ENCODE measurements around the gene RSPH10B.
"Not testable (repeated sequence)": the region's sequence is repeated elsewhere in the genome, so short reads cannot be mapped to it uniquely, and the experiment has no call there.

The RSPH10B gene

DNA sequence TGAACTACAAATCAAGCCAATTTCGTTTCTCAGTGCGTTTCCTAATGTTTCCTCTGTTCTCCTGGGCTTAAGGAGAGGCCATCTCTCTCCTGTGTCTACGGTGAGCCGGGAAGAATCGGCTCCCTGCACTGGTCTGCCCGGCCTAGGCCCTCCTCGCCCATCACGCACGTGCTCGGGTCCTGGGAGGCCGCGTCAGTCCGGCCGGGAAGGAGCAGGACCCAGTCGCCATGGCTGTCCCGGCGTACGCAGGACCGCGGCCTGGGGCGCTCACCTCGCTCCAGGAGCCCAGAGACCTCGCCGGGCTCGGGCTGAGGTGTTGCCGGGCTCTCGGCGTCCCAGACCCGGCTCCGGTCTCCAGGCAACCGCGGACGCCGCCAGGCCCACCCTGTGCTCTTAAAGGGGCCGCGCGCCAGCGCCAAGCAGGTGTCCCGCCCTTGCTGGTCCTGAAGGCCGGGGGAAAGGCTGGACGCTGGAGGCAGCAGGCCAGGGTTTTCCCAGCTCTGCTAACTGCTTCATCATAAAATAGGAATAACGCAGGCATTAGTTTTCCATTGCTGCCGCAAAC lies at the start of gene RSPH10B:
Gene RSPH10B (minus strand): TSS at position 343 of the 565 bp plus-strand sequence. CDS start 3,573 bp downstream, outside the sequence.
- H3K4me3 ChIP-seq (ENCODE audit: low read depth, low read length); DNase-seq (ENCODE audit: low read depth): not testable (repeated sequence)

DNA sequence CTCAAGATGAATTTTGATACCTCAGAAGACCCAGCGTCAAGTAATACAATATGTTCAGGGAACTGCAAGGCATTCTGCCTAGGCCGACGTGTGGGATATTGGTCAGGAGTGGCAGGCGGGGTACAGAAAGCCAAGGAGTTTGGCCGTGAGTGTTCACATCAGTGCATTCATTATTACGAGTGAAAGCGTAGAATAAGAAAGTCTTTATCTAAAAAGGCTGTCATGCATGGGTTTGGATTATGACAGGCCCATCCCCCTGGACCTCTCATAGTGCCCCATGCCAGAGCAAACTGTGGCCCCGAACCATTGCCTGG lies 46.1 kb upstream of the RSPH10B start:
- H3K4me3 ChIP-seq (ENCODE audit: low read depth, low read length) = no peak overlapping the region
- no peak for TF ChIP-seq MYC (IDR thresholded peaks at IDR 0.05; ENCODE audit: low read depth, low read length)
- no peak for TF ChIP-seq POLR2A (IDR thresholded peaks at IDR 0.05; ENCODE audit: extremely low read depth, insufficient read length)
- TF ChIP-seq CTCF (IDR thresholded peaks at IDR 0.05; ENCODE audit: low read depth, low read length) = no peak
- TF ChIP-seq, protein P1, sequence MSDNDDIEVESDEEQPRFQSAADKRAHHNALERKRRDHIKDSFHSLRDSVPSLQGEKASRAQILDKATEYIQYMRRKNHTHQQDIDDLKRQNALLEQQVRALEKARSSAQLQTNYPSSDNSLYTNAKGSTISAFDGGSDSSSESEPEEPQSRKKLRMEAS (IDR thresholded peaks at IDR 0.05; ENCODE audit: low read depth, low read length) = no peak
- no peak for DNase-seq (ENCODE audit: low read depth)

DNA sequence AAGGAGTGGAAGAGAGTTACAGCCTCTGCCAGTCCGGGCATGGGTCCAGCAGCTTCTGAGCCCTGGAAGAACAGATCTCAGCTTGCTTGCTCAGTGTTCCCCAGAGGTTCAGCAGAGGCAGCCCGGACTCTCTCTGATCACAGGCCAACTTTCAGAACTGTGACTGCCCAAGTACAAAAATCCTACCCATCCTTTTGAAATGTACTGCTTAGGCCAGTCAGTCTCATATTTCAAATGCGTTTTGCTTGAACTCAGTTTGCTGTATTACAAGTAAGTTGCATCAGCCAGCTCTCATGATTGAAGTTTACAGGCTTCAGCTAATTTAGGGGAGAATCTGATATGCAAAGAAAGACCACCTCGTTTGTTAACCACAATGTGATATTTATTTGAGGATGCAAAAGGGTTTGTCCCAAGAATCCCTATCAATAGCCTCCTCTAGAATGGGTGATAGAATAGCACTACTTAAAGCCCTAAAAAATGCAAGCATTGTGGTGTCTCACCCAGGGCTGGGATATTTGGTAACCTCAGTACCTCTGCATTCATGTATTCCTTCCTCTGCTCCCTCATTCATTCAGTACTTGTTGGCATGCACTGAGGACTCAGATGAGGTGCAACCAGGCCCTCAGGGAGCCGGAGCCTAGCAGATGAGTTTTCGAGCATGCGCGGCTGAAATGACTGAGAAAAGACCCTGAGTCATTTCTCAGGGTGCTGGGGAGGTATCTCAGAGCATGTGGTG lies 45.6 kb upstream of the RSPH10B start:
- no peak overlapping the region for H3K4me3 ChIP-seq (ENCODE audit: low read depth, low read length)
- no peak for TF ChIP-seq POLR2A (IDR thresholded peaks at IDR 0.05; ENCODE audit: extremely low read depth, insufficient read length)
- TF ChIP-seq CTCF (IDR thresholded peaks at IDR 0.05; ENCODE audit: low read depth, low read length) = no peak
- TF ChIP-seq, protein P1 (IDR thresholded peaks at IDR 0.05; ENCODE audit: low read depth, low read length) = no peak
- no peak for TF ChIP-seq MYC (IDR thresholded peaks at IDR 0.05; ENCODE audit: low read depth, low read length)
- no peak for DNase-seq (ENCODE audit: low read depth)

DNA sequence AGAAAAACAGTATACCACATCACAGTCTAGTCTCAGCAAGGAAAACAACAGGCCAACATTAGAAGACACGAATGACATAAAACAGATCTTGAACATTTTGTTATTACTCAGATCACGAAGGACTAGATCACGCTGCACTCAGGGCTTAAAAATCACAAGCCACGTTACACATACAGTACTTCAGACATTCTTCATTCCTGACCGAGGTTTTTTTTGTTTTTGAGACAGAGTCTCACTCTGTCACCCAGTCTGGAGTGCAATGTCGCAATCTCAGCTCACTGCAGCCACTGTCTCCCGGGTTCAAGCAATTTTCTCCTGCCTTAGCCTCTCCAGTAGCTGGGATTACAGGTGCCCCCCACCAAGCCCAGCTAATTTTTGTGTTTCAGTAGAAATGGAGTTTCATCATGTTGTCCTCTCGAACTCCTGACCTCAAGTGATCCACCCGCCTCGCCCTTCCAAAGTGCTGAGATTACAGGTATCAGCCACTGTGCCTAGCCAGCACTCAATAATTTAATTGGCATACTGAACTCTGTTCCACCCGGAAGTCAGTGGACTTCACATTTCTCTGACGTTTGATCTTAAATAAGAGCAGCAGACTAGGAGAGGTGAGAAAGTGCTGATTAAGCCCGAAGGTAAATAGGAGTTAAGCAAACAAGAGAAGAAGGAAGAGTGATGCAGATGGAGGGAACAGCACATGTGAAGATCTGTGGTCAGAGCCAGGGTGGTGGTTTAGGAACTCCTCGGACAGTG lies 42.0 kb upstream of the RSPH10B start:
- no peak overlapping the region for H3K4me3 ChIP-seq (ENCODE audit: low read depth, low read length)
- TF ChIP-seq, protein P1 (IDR thresholded peaks at IDR 0.05; ENCODE audit: low read depth, low read length) = no peak
- no peak for TF ChIP-seq CTCF (IDR thresholded peaks at IDR 0.05; ENCODE audit: low read depth, low read length)
- TF ChIP-seq POLR2A (IDR thresholded peaks at IDR 0.05; ENCODE audit: extremely low read depth, insufficient read length) = no peak
- TF ChIP-seq MYC (IDR thresholded peaks at IDR 0.05; ENCODE audit: low read depth, low read length) = no peak
- DNase-seq (ENCODE audit: low read depth) = peak; percentile 40

DNA sequence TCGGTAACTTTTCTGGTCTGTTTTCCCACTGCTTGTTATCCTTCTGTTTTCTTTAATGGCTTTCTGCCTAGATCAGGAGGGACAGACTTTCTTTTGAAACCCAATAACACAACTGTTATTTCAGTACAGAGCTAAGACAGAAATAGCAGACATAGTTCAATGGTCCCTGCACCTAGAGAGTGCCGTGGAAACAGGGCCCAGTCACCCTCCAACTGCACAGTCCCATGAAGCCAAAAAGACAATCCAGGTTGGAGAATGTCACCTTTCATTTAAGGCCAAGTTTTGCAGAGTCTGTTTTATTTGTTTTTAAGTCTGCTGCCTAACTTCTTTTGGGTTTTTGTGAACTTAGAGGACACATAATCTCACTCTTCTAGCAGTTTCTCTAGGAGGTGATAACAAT lies 41.1 kb upstream of the RSPH10B start:
- DNase-seq (ENCODE audit: low read depth) = no peak
- no peak overlapping the region for H3K4me3 ChIP-seq (ENCODE audit: low read depth, low read length)
- no peak for TF ChIP-seq CTCF (IDR thresholded peaks at IDR 0.05; ENCODE audit: low read depth, low read length)
- TF ChIP-seq MYC (IDR thresholded peaks at IDR 0.05; ENCODE audit: low read depth, low read length) = no peak
- TF ChIP-seq POLR2A (IDR thresholded peaks at IDR 0.05; ENCODE audit: extremely low read depth, insufficient read length) = no peak
- TF ChIP-seq, protein P1 (IDR thresholded peaks at IDR 0.05; ENCODE audit: low read depth, low read length) = no peak

DNA sequence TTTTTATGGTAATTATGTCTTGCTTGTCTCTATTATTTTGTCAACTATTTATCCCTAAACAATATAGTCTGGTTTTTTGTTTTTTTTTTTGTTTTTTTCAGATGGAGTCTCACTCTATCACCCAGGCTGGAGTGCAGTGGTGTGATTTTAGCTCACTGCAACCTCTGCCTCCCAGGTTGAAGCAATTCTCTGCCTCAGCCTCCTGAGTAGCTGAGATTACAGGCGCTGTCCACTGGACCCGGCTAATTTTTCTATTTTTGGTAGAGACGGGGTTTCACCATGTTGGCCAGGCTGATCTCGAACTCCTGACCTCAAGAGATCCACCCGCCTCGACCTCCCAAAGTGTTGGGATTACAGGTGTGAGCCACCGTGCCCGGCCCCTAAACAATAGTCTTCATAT lies 39.9 kb upstream of the RSPH10B start:
- DNase-seq (ENCODE audit: low read depth) = not testable (repeated sequence)
- peak overlapping the region; percentile 90 for H3K4me3 ChIP-seq (ENCODE audit: low read depth, low read length)
